Hematopoietic multipotent progenitor cell treated with erythropoietin and hydrocortisone succinate and interleukin-3 and kit ligand, for 8 days (in vitro differentiated cells): ENCODE measurements around the gene OTUD5.
"Not testable (repeated sequence)": the region's sequence is repeated elsewhere in the genome, so short reads cannot be mapped to it uniquely, and the experiment has no call there.

ENCODE experiments used
- DNase-seq: peaks from one replicate; pipeline ENCODE4 v3.0.0-alpha.2; 2015

The OTUD5 gene

DNA sequence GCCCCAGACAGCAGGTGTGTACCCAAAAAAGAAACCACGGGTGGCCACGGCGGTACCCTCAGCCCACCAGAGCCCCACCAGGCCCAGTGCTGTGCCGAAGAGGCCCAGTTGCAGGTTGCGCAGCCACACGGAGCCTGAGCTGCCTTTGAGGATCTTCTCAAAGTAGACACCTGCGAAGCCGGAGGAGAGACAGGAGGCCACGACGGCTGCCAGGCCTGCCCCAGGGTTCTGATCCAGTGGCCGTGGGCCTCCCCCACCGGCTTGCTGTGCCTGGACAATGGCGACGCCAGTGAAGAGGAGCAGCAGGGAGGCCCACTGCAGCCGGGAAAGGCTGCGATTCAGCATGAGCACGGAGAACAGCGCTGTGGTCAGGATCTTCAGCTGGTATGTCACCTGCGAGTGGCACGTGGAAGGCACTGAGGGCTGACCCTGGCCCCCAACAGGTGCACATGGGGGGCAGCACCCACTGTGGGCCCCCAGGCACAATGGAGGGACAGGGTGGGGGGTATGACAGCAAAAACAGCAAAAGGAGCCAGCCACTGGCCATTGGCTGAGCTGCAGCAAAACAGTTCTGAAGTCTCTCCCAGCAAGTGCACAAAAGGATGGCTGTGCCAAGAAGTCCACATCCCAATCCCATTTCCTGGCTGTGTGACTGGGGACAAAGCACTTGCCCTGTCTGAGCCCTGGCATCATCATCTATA is 52.2 kb downstream of the OTUD5 start:
- no peak for DNase-seq

DNA sequence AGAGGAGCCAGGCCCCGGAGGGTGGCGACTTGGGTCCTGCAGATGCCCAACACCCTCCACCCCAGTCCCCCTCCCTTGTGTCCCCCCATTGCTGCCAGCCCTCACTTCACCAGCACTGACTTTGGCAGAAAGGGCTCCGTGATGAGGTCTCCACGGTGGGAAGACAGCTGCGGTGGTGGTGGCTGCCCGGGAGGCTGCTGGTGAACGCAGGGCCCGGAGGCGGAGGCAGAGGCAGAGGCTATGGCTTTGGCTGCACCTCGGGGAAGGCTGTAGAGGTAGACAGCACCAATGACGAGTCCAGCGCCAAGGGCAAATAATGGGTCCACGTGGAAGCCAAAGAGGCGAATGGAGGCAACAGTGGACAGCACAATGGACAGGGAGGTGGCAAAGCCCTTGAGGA is 52.8 kb downstream of the OTUD5 start:
- DNase-seq: no peak

DNA sequence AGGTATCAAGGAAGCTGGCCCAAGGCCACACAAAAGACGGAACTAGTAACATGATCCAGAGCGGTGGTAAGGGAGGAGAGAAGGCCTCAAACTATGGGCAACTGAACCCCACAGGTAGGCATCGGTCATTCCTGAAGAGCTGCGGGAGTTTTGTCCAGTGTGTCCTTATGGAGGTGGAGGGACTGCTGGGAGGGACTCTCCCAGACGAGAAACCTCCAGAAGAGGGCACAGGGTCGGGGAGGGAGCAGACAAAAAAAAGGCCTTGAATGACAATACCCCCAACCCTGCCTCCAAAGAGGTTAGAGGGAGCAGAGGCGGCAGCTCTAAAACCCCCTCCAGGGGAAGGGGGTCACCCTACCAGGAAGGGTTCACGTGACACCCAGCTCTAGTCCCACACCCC is 53.2 kb downstream of the OTUD5 start:
- no peak for DNase-seq

DNA sequence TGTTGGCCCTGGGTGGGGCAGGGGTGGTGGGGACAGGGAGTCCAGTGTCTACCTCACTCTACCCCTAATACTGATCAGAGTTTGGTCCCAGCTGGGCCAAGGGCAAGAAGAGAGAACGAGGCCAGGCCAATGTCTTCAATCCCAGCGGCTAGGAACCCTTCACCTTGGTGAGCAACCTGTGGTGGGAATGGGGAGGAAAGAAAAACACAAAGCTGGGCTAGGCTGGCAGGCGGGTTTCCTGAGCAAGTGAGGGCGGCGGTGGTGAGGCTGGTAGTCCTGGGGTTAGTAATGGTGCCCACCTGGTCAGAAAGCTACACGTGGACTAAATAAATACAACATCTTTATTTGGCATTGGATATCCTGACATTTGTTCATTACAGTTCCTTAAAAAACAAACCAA is 54.1 kb downstream of the OTUD5 start:
- no peak for DNase-seq

DNA sequence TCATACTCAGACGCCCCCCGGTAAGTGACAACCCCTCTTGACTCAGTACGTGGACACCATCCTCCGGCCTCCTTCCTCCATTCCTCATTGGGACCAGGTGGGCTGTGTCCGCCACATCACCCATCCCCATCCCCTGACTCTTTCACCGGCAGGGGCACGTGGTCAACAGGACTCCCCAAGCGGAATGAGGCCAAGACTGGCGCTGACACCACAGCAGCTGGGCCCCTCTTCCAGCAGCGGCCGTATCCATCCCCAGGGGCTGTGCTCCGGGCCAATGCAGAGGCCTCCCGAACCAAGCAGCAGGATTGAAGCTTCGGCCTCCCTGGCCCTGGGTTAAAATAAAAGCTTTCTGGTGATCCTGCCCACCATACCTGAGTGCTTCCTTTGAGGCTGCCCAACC is 54.6 kb downstream of the OTUD5 start:
- no peak for DNase-seq

DNA sequence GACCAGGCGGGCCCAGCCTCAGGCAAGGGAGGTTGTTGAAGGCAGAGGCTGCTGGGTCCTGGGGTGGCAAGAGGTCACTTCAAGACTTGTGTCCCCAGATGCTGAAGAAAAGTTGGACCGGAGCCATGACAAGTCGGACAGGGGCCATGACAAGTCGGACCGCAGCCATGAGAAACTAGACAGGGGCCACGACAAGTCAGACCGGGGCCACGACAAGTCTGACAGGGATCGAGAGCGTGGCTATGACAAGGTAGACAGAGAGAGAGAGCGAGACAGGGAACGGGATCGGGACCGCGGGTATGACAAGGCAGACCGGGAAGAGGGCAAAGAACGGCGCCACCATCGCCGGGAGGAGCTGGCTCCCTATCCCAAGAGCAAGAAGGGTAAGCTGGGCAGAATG is 55.3 kb downstream of the OTUD5 start:
- no peak for DNase-seq

DNA sequence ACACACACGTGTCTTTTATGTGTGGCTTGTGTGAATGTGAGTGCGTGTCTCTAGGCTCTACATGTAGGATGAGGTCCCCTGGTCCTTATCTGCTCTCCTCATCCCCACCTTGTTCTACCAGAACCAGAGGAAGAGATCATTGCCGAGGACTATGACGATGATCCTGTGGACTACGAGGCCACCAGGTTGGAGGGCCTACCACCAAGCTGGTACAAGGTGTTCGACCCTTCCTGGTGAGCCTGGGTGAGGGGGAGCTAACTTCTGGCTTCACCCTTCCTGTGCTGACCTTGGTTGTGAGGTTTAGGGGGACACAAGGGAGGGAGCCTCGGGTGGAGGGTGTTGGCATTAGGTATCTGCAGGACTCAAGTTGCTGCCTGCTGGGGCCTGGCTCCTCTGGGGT is 56.3 kb downstream of the OTUD5 start:
- DNase-seq: no peak

DNA sequence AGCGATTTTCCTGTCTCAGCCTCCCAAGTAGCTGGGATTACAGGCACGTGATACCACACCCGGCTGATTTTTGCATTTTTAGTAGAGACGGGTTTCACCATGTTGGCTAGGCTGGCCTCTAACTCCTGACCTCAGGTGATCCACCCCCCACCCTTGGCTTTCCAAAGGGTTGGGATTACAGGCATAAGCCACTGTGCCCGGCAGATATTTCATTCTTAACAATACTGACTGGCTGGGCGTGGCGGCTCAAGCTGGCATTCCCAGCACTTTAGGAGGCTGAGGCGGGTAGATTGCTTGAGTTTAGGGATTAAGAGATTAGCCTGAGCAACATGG is 58.4 kb downstream of the OTUD5 start:
- DNase-seq: no peak

DNA sequence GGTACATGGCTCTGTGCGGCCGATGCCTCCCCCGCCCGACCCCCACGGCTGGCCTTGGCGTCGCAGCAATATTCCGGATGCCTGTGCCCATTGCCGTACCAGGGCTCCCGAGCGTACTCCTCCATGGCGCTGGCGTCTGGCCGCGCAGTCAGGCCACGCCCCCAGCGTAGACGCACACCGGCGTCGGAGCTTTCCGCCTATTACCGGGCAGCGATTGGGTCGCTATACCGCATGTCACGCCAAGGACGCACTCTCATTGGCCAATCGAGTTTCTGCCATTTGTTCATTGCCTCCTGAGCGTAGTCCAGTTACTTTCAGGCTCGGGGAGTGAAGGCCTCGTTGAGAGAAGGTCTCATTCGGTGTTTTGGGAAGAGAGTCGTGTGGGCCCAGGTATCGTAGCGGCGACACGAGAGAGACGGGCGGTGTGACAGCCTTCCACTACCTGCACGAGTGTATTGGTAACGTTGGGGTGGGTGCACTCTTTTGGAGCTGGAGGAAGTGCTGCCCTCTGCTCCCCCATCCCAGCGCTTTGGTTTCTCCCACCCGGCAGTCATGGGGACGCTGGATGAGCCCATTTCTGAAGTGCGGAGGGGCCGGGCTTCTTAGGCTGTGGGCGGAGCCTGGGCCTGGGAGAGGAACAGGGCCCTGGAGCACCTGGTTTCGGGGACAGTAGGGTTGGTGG is 59.6 kb downstream of the OTUD5 start, which contains the start of the genes PQBP1 and TIMM17B:
Gene PQBP1 (plus strand): TSS at position 306 of the 682 bp plus-strand sequence. CDS start 580 bp downstream, outside the sequence.
Gene TIMM17B (minus strand): TSS at position 144 of the 682 bp plus-strand sequence. CDS start 19 bp downstream, at position 125.
- peak; percentile 96 for DNase-seq

DNA sequence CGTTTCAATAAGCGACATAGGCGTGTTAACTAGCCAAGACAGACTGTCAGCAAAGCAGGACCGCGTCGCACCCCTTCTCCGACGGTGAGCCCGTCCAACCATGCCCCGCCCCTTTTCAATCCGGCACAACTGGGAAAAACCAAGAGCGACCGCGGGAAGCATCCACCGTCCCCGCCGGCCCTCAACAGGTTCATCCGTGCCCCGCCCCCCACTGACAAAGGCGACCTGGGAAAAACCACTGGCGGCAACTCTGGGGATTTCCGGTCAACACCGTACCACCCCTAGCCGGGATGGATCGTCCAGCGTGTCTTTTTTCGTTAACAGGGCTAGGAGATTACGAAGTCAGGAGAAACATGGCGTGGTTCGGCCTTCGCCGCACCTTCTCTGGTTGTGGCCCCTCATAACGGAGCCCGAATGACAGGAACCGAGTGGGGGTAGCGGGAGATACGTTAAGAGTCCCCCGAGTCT is 60.2 kb downstream of the OTUD5 start:
- peak; percentile 87 for DNase-seq

DNA sequence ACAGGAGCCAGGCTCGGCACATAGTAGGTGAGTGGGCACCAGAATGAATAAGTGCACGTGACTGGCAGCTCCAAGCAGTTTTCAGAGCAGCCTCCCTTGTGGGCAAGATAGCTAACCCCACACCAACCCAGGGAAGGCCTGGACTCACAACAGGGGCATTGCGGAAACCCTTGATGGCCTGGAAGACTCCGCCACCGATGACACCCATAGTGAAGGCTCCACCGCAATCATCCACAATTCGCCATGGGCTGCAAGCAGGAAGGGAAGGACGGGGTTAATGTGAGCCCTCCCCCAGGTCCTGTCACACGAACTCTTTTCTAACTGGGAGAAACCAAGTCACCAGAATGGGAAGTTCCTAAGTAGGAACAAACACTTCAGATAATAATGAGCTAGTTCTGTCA is 60.8 kb downstream of the OTUD5 start:
- DNase-seq: no peak

DNA sequence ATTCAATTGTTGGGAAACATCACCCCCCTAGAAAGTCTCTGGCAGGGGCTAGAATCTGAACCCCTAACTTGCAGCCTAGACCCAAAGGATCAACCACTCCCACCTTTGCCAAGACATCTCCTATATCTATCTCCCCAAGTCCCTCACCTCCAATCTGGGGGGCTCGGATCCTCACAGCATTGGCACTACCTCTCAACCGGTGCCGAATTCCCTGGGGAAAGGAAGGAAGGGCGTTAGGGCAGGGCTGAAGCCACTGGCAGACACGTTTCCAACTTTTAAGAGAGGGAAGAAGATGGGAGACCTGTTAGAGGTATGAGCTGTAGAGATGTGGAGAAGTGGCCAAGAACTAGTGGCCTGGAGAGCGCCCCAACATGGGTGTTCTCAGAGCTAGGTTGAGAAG is 62.5 kb downstream of the OTUD5 start:
- DNase-seq: no peak

DNA sequence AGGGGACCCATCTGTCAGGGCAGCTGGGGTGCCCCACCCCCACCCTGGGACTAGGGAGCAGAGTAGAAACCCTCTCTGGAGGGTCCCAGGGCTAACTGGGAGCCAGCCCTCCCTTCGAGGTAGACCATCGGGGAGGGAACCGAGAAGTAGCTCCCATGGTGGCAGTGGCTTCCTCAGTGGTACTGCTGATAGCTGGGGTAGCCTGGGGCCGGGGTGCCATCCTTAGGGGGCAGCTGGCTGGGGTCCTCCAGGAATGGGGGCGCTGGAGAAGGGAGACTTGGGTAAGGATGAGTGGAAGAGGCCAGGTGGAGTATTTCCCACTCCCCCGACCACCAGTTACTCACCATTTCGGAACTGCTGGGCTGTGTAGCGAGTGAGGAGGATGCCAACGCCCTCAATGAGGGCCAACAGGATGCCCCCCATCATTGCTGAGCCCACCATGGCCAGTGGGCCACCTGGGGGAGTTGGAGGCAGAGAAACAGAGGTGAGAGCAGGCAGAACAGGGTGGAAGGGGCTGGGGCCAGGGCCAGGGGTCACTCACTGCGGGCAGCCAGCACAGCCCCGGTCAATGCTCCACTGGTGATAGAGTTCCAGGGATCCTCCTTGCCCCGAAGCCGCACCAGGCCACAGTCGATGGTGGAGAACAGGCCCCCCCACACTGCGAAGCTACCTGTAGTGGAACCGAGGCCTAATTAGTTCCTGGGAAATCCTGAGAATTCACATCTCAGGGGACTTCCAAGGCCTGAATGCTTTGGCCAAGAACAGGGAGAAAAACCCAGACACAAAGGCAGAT is 63.7 kb downstream of the OTUD5 start:
- DNase-seq: no peak

DNA sequence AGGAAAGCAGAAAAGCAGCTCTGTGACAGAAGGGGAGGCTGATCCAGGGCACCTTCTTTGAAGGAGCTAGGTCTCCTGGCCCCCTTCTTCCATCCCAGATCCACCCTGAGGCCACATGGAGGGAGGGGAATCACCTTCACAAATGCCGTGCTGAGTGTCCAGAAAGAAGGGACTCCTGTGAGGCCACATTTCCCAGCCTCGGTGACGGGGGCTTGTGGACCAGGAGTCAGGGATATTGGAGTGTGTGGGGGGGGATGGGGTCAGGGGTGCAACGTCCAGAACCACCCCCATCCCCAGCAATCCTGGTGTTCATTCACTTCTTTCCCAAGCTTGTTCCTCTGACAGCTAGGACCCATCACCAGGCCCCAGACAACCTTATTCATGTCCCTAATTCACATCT is 64.5 kb downstream of the OTUD5 start:
- DNase-seq: no peak

DNA sequence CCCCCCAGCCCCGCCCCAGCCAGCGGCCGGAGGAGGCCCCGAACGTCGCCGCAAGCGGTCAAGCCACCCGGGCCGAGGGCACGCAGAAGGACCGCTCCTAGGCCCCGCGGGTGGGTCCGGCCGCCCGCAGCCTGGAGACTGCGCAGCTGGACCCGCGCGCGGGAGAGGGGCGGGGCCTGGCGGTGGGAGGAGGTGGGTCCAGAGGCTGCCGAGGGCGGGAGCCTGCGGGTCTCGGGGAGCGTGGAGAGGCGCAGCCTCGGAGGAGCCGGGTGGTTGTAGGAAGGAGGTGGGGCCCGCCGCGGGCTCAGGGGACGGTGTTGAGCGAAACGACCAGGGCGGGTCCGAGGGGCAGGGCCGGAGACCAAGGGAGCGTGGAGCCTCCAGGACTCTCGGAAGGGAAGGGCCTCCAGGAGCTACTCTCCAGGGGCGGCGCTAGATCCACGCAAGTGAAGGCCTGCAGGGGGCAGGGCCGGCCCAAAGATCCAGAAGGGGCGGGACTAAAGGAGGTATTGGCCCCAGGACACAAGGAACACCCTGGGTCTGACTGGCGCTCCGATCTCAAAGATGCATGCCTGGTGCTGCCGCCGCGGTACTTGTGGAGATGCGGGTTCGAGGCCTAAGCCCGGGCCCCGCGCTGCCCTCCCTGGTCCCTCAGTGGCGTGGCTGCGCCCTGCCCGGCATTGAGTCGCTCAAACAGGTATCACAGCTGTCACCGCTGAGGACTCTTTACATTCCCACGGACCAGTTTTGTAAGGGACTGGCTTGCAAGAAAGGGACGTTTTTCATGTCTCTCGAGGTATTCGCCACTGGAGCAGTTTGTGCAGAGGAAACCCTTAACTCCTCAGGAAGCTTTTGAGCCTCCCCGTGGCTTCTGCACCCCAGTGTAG is 65.8 kb downstream of the OTUD5 start:
- peak; percentile 90 for DNase-seq

DNA sequence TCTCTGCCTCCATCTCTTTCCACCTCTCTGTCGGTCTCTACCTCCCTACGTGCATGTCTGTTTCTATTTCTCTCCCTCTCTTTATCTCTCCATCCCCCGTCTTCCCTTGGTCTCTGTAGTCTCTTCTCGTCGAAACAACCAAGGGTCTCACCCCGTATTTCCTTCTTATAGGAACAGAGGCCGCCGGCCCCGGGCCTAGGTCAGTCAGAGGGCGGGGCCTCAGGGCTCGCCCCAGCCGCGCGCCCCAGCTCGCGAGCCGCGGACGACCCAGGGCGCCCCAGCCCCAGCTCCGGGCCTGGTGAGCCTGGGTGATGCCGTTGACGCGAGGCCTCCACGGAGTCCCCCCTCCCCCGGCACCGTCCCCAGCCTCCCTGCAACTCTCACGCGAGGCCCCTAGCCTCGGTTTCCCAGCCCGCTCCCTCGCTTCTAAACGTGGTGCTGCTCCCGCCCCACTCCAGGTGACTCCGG is 66.4 kb downstream of the OTUD5 start:
- no peak for DNase-seq

DNA sequence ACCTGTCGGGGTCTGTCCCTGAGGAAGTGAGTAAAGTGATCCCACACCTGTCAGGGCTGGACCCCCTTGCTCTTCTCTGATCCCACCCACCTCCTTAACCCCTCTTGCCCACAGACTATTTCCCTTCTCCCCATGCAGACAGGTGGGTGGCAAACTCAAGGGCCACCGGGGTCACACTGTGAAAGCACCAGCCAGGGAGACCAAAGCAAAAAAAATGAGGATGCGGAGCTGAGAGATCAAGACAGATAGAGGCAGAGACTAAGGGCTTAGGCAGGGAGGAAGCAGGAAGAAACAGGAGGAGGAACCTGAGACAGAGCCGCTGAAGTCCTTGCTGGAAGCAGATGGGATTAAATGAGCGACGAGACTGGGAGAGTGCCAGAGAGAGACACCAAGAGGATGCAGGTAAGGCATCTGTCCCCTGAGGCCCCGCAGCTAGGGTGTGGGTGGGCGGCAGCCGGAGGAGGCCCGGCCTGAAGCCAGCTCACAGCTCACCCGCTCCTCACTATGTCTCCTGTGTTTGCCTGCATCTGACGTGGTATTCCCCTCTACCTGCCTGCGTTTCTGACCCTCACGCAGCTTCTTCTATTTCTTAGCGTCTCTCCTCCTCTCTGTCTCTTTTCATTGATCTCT is 67.0 kb downstream of the OTUD5 start:
- no peak for DNase-seq

DNA sequence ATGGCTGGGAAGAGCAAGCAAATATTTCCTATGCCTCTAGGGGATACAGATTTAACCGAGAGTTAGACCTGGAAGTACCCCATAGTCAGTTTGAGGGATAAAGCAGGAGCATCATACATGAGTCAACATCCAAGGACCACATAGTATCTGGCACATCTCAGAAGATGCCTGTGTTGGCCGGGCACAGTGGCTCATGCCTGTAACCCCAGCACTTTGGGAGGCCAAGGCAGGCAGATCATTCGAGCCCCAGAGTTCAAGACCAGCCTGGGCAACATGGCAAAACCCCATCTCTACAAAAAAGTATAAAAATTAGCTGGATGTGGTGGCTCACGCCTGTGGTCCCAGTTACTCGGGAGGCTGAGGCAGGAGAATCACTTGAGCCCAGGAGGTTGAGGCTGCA is 70.8 kb downstream of the OTUD5 start:
- not testable (repeated sequence) for DNase-seq

DNA sequence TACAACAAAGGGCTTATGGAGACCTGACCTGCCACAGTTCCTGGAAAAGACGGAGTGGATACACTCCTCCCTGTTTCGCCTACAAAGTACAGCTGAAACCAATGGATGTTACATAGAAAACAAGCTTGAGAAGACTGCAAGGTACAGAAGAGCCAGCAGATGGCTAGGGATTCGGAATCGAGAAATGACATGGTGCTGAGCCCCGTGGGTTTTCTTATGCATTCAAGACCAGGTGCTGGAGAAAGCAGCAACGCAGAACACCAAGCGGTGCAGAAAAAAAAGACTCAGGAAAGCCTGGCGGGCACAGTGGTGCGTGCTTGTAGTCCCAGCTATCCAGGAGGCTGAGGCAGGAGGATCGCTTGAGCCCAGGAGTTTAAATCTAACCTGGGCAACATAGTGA is 73.7 kb downstream of the OTUD5 start:
- no peak for DNase-seq

DNA sequence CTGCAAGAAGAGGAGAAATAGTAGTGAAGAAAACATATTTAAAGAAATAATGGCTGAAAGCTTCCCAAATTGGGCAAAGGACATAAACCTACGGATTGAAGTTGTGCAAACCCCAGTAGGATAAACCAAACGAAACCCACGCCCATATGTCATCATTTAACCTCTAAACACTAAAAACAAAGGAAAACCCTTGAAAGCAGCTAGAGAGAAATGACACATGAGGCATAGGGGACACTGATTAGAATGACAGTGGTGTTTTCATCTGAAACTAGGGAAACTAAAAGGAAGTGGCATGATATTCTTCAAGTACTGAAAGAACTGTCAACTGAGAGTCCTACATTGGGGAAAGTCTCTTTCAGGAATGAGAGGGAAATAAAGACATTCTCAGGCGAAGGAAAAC is 80.5 kb downstream of the OTUD5 start:
- DNase-seq: not testable (repeated sequence)
